H1 (cell line): ENCODE data around the gene LYZL4. TPM values are rescaled to one million over a fixed set of nuclear protein-coding genes. Genes with fewer than 3 reads are reported as not detected.

Experiments used
- CTCF ChIA-PET: fragments of 300-600 bp; sonication (Branson Sonifier 250); formaldehyde crosslinking; loops from one replicate; lab custom pipeline; 2021; ENCODE audit not compliant: partially characterized antibody; lab: Charles Lee
- POLR2A ChIA-PET: fragments of 300-600 bp; sonication (Branson Sonifier 250); formaldehyde crosslinking; loops from one replicate; lab custom pipeline; 2021; ENCODE audit warnings: inconsistent platforms; ENCODE audit not compliant: partially characterized antibody; lab: Charles Lee
- DNase-seq, 2 experiments: peaks; one replicate each; pipeline versions ENCODE4 v3.0.0 to v3.0.0-alpha.2; 2010 to 2022; ENCODE audit warnings: low spot score in 2 of 2, low read depth in 1 of 2, mixed read lengths in 1 of 2
- FAIRE-seq: peaks from 2 replicates; lab custom pipeline; 2011; peaks lifted over from hg19 to GRCh38; lab: Jason Lieb, UNC
- H2AFZ ChIP-seq: 2 replicates; pipeline ENCODE4 v1.8.1; 2012; ENCODE audit warnings: low read length, inconsistent platforms
- H2AK5ac ChIP-seq: 2 replicates; pipeline ENCODE4 v1.6.1; 2013; ENCODE audit warnings: low read depth, low read length
- H2BK120ac ChIP-seq: replicated peaks from 2 replicates; pipeline ENCODE3; 2013; ENCODE audit warnings: low read depth, low read length, inconsistent platforms
- H2BK12ac ChIP-seq: 2 replicates; pipeline ENCODE4 v1.6.1; 2013; ENCODE audit warnings: low read depth, low read length
- H2BK15ac ChIP-seq: 2 replicates; pipeline ENCODE4 v1.6.1; 2013; ENCODE audit warnings: low read length
- H2BK20ac ChIP-seq: 2 replicates; pipeline ENCODE4 v1.6.1; 2013; ENCODE audit warnings: low read length
- H2BK5ac ChIP-seq: 2 replicates; pipeline ENCODE4 v1.6.1; 2013; ENCODE audit warnings: low read depth, low read length
- H3K14ac ChIP-seq: 2 replicates; pipeline ENCODE4 v1.6.1; 2013; ENCODE audit warnings: inconsistent platforms; ENCODE audit not compliant: insufficient read length
- H3K18ac ChIP-seq: 2 replicates; pipeline ENCODE4 v1.6.1; 2013; ENCODE audit warnings: low read length; ENCODE audit errors: extremely low read depth
- H3K23ac ChIP-seq: 2 replicates; pipeline ENCODE4 v1.6.1; 2013; ENCODE audit warnings: inconsistent platforms; ENCODE audit not compliant: insufficient read length
- H3K23me2 ChIP-seq: 2 replicates; pipeline ENCODE4 v1.6.1; 2013; ENCODE audit warnings: low read depth, low read length
- H3K27ac ChIP-seq: 2 replicates; pipeline ENCODE4 v1.6.1; 2011; ENCODE audit warnings: low read depth, low read length, inconsistent platforms
- H3K27me3 ChIP-seq, 4 experiments: replicated peaks in 1 of 4; 1 replicate in 1 of 4; 2 replicates in 3 of 4; pipeline versions ENCODE4 v1.6.1 to v1.8.1; 2011 to 2013; ENCODE audit warnings: low read length in 3 of 4, mild to moderate bottlenecking in 3 of 4, inconsistent platforms in 2 of 4, mixed read lengths in 2 of 4, moderate library complexity in 1 of 4; ENCODE audit not compliant: control insufficient read depth in 3 of 4, insufficient read depth in 3 of 4; ENCODE audit errors: extremely low read depth in 1 of 4
- H3K36me3 ChIP-seq, 4 experiments: 2 replicates each; pipeline versions ENCODE4 v1.6.1 to v1.8.1; 2011 to 2013; ENCODE audit warnings: mild to moderate bottlenecking in 4 of 4, low read length in 3 of 4, moderate library complexity in 2 of 4, control low read depth in 1 of 4, inconsistent platforms in 1 of 4; ENCODE audit not compliant: insufficient read depth in 4 of 4, control insufficient read depth in 2 of 4
- H3K4ac ChIP-seq: replicated peaks from 2 replicates; pipeline ENCODE3; 2013; ENCODE audit warnings: low read length, low read depth, mixed read lengths, inconsistent platforms; ENCODE audit not compliant: insufficient read length
- H3K4me1 ChIP-seq, 4 experiments: replicated peaks in 1 of 4; 1 replicate in 1 of 4; 2 replicates in 3 of 4; pipeline versions ENCODE4 v1.6.1 to v1.8.1; 2011 to 2013; ENCODE audit warnings: low read length in 3 of 4, inconsistent platforms in 2 of 4, mixed read lengths in 1 of 4; ENCODE audit not compliant: insufficient read depth in 4 of 4, control insufficient read depth in 3 of 4
- H3K4me2 ChIP-seq, 2 experiments: 2 replicates each; pipeline versions ENCODE4 v1.6.1 to v1.8.1; 2011 to 2013; ENCODE audit warnings: low read depth in 2 of 2, low read length in 2 of 2, control low read depth in 1 of 2, inconsistent platforms in 1 of 2, mild to moderate bottlenecking in 1 of 2; ENCODE audit not compliant: insufficient read depth in 1 of 2
- H3K4me3 ChIP-seq, 4 experiments: fragments of 200-600, 300-600 bp in 1 of 4; sonication (generic), shearing (Covaris generic), sonication (Bioruptor Twin) in 1 of 4; 2 replicates each; pipeline versions ENCODE4 v1.5.1 to v1.8.1; 2011 to 2016; ENCODE audit warnings: low read length in 4 of 4, low read depth in 3 of 4, control low read depth in 2 of 4, inconsistent platforms in 2 of 4, mild to moderate bottlenecking in 2 of 4, mixed read lengths in 1 of 4, moderate library complexity in 1 of 4; ENCODE audit not compliant: insufficient read depth in 2 of 4; ENCODE audit errors: extremely low read depth in 1 of 4
- H3K56ac ChIP-seq: replicated peaks from 2 replicates; pipeline ENCODE3; 2013; ENCODE audit warnings: low read depth, mild to moderate bottlenecking, mixed read lengths, low read length, inconsistent platforms; ENCODE audit not compliant: insufficient read length
- H3K79me1 ChIP-seq: 2 replicates; pipeline ENCODE4 v1.6.1; 2013; ENCODE audit warnings: low read depth, low read length, control low read depth
- H3K79me2 ChIP-seq, 2 experiments: 2 replicates each; pipeline versions ENCODE4 v1.6.1 to v1.8.1; 2012 to 2013; ENCODE audit warnings: low read length in 2 of 2, mild to moderate bottlenecking in 2 of 2, inconsistent platforms in 1 of 2; ENCODE audit not compliant: insufficient read depth in 2 of 2, control insufficient read depth in 1 of 2
- H3K9ac ChIP-seq, 4 experiments: replicated peaks in 1 of 4; 1 replicate in 1 of 4; 2 replicates in 3 of 4; pipeline versions ENCODE4 v1.6.1 to v1.8.1; 2011 to 2013; ENCODE audit warnings: low read depth in 3 of 4, low read length in 3 of 4, control low read depth in 2 of 4, mild to moderate bottlenecking in 2 of 4, moderate library complexity in 2 of 4, inconsistent platforms in 1 of 4; ENCODE audit errors: extremely low read depth in 1 of 4
- H3K9me3 ChIP-seq, 2 experiments: 2 replicates each; pipeline versions ENCODE4 v1.6.1 to v1.8.1; 2012 to 2013; ENCODE audit warnings: mild to moderate bottlenecking in 2 of 2, moderate library complexity in 2 of 2, control low read depth in 1 of 2, inconsistent platforms in 1 of 2, low read depth in 1 of 2, low read length in 1 of 2, mixed read lengths in 1 of 2; ENCODE audit not compliant: insufficient read depth in 2 of 2
- H4K20me1 ChIP-seq, 2 experiments: replicated peaks in 1 of 2; 2 replicates each; pipeline versions ENCODE3 to v1.8.1; 2011 to 2013; ENCODE audit warnings: inconsistent platforms in 2 of 2, low read length in 2 of 2, mild to moderate bottlenecking in 1 of 2; ENCODE audit not compliant: insufficient read depth in 2 of 2, control insufficient read depth in 1 of 2
- H4K5ac ChIP-seq: 2 replicates; pipeline ENCODE4 v1.6.1; 2013; ENCODE audit warnings: low read length, low read depth, mixed read lengths, inconsistent platforms; ENCODE audit not compliant: insufficient read length
- H4K8ac ChIP-seq: 2 replicates; pipeline ENCODE4 v1.8.0; 2013; ENCODE audit warnings: mild to moderate bottlenecking, moderate library complexity, low read length, inconsistent platforms; ENCODE audit not compliant: insufficient read depth; ENCODE audit errors: extremely low read depth
- H4K91ac ChIP-seq: replicated peaks from 2 replicates; pipeline ENCODE3; 2013; ENCODE audit warnings: low read length, mixed read lengths, inconsistent platforms; ENCODE audit not compliant: insufficient read length
- CTBP2 ChIP-seq: IDR thresholded peaks from 2 replicates; pipeline ENCODE4 v1.7.0; 2011; ENCODE audit warnings: borderline replicate concordance, mild to moderate bottlenecking, moderate library complexity, mixed read lengths, low read length; ENCODE audit not compliant: insufficient read depth, insufficient read length
- CTCF ChIP-seq, 3 experiments: IDR thresholded peaks; 1 replicate in 2 of 3; 2 replicates in 1 of 3; pipeline versions ENCODE4 v1.5.1 to v1.6.1; 2011; ENCODE audit warnings: low read length in 3 of 3, mild to moderate bottlenecking in 3 of 3, inconsistent platforms in 2 of 3, low read depth in 1 of 3, moderate library complexity in 1 of 3; ENCODE audit not compliant: insufficient read depth in 1 of 3; ENCODE audit errors: control extremely low read depth in 1 of 3
- RAD21 ChIP-seq, 2 experiments: IDR thresholded peaks in 1 of 2; conservative IDR thresholded peaks in 1 of 2; 2 replicates each; pipeline ENCODE4 v1.6.1; 2011; ENCODE audit warnings: low read depth in 2 of 2, low read length in 2 of 2, improper control_type of control experiment in 1 of 2, inconsistent platforms in 1 of 2, mild to moderate bottlenecking in 1 of 2, moderate library complexity in 1 of 2
- SIN3A ChIP-seq, 2 experiments: IDR thresholded peaks in 1 of 2; conservative IDR thresholded peaks in 1 of 2; 2 replicates each; pipeline ENCODE4 v1.6.1; 2011 to 2012; ENCODE audit warnings: low read length in 2 of 2, improper control_type of control experiment in 1 of 2, low read depth in 1 of 2, mild to moderate bottlenecking in 1 of 2
- ZNF274 ChIP-seq: IDR thresholded peaks from 2 replicates; pipeline ENCODE4 v1.7.0; 2012; ENCODE audit warnings: low read length, borderline replicate concordance; ENCODE audit errors: extremely low read depth
- WGBS, 2 experiments: shearing (Covaris generic) in 1 of 2; methylation state at CpG; one replicate each; pipeline versions ENCODE4 v1.1.6 to v1.1.7; 2013 to 2015; ENCODE audit warnings: low lambda C conversion rate in 2 of 2, mixed read lengths in 2 of 2, inconsistent platforms in 1 of 2, low coverage in 1 of 2, missing lambda C conversion rate in 1 of 2; ENCODE audit not compliant: insufficient replicate concordance in 2 of 2, insufficient coverage in 1 of 2, insufficient read length in 1 of 2; ENCODE audit errors: extremely low coverage in 1 of 2, missing lambda C conversion rate in 1 of 2; 5-methylcytosine and 5-hydroxymethylcytosine counted together
- polyA plus RNA-seq, 7 experiments: library from polyadenylated mRNA; depleted of rRNA in 3 of 7; stranded (reverse) in 5 of 7; unstranded in 2 of 7; fragments of >200 nt in 5 of 7; fragments of 200-250 nt in 2 of 7; gene quantifications; 1 replicate in 5 of 7; 2 replicates in 1 of 7; 4 replicates in 1 of 7; pipeline versions ENCODE4 v1.2.1 to v1.2.3, GENCODE V29; 2011 to 2013; ENCODE audit warnings: missing spikeins in 2 of 7, mixed read lengths in 2 of 7
- total RNA-seq: library from RNA; stranded (reverse); fragmentation: NEBNext Ultra II Directional; extraction: Animal tissue kit (Norgen Biotek cat#: 25700); gene quantifications from 2 replicates; pipeline ENCODE4 v1.2.1, GENCODE V29; 2021
- TF ChIP-seq, protein P1 (sequence below): IDR thresholded peaks from 2 replicates; pipeline ENCODE4 v1.6.1; 2011; ENCODE audit warnings: low read length, improper control_type of control experiment

Gene LYZL4
- total and polyA plus RNA-seq, 2 of the 8 experiments (the other 6 are each of a cell fraction or from before 2014, with no cell fraction given) = not detected

GRCh38 chr3:42439261-42440115 lies 29.1 kb upstream of the LYZL4 start:
- H3K14ac ChIP-seq = no peak overlapping the region
- ChIA-PET CTCF (interaction anchor here (0.7 to 9.1 kb wide), 11 partner anchors 9 to 321 kb away, joined by 3 to 193 read pairs (median 4); no protein-coding TSS in a partner anchor), POLR2A (interaction anchor here (1.4 kb wide), 1 partner anchor 58 kb away, joined by 4 read pairs; no protein-coding TSS in a partner anchor)
- H3K79me1 ChIP-seq = no peaks in the 10 kb centered on the region
- no peak overlapping the region for H4K5ac ChIP-seq
- H4K20me1 ChIP-seq = no peaks in the 10 kb centered on the region
- H2AK5ac ChIP-seq = no peak overlapping the region
- no peaks in the 10 kb centered on the region for H3K23me2 ChIP-seq
- H2BK12ac ChIP-seq = peak overlapping the region; percentile 45; the same call in 1 of the 2 replicates
- no peak overlapping the region; a peak in 1 of 4 replicates for H3K4me2 ChIP-seq
- FAIRE-seq (no peak), DNase-seq (no peak)
- H4K91ac ChIP-seq = peak overlapping the region; percentile 25
- H3K18ac ChIP-seq = peak overlapping the region; percentile 20; the same call in 1 of the 2 replicates
- H3K27ac ChIP-seq = no peak overlapping the region
- H3K4me3 ChIP-seq = no peak overlapping the region
- H2BK5ac ChIP-seq = peak overlapping the region; percentile 47; the same call in 1 of the 2 replicates
- H3K36me3 ChIP-seq = no peaks in the 10 kb centered on the region
- no peak overlapping the region for H3K56ac ChIP-seq
- no peak overlapping the region for H2BK20ac ChIP-seq
- no peak overlapping the region for H2BK120ac ChIP-seq
- no peaks in the 10 kb centered on the region; a peak in 1 of 7 replicates for H3K27me3 ChIP-seq
- 83% methylated on average over 10 of the region's 10 CpGs; no CpG with 5 or more reads in 1 of the 2 experiments for WGBS, 2 experiments
- H3K9me3 ChIP-seq = no peaks in the 10 kb centered on the region
- peaks cover 0 to 22% (median 11%) of the 10 kb centered on the region in 4 experiments; a peak in 6 of 7 replicates for H3K4me1 ChIP-seq
- H2AFZ ChIP-seq = no peak overlapping the region
- H2BK15ac ChIP-seq = no peak overlapping the region
- no peak overlapping the region for H3K9ac ChIP-seq
- H3K23ac ChIP-seq = no peak overlapping the region
- H4K8ac ChIP-seq = no peak overlapping the region
- H3K79me2 ChIP-seq = 0 out of 4 replicates have a peak, but pooled peaks cover 0 to 3% of the 10 kb centered on the region in 2 experiments
- no peak overlapping the region for H3K4ac ChIP-seq
- TF ChIP-seq ZNF274 (no peak), SIN3A (conservative IDR thresholded peaks at IDR 0.05 in 1 of 2, IDR thresholded peaks at IDR 0.05 in 1 of 2; ENCODE audit: low read depth in 1 of 2, low read length in 2 of 2) (no peak), CTCF (IDR thresholded peaks at IDR 0.05; ENCODE audit: control extremely low read depth in 1 of 3, insufficient read depth in 1 of 3, low read depth in 1 of 3, low read length in 3 of 3) (no peak), CTBP2 (no peak), RAD21 (IDR thresholded peaks at IDR 0.05 in 1 of 2, conservative IDR thresholded peaks at IDR 0.05 in 1 of 2; ENCODE audit: low read depth in 2 of 2, low read length in 2 of 2) (no peak)
- TF ChIP-seq, protein P1, sequence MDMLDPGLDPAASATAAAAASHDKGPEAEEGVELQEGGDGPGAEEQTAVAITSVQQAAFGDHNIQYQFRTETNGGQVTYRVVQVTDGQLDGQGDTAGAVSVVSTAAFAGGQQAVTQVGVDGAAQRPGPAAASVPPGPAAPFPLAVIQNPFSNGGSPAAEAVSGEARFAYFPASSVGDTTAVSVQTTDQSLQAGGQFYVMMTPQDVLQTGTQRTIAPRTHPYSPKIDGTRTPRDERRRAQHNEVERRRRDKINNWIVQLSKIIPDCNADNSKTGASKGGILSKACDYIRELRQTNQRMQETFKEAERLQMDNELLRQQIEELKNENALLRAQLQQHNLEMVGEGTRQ = no peak
